Activated CD8-positive, alpha-beta memory T cell treated with anti-CD3 and anti-CD28 coated beads, Interleukin-2, amount 50 U/mL, for 1 hour (primary cell): Measurements from ENCODE around the gene RNF157.
"Not testable (repeated sequence)": the region's sequence is repeated elsewhere in the genome, so short reads cannot be mapped to it uniquely, and the experiment has no call there.

Source experiments
- DNase-seq: peaks from one replicate; pipeline ENCODE4 v3.0.0-alpha.2; 2020; ENCODE audit errors: extremely low read depth

The RNF157 gene

GRCh38 chr17:76270770-76271668 lies 30.7 kb upstream of the RNF157 start:
- DNase-seq: no peak

- no peak for DNase-seq
Observed at GRCh38 chr17:76270127-76270592, 29.9 kb upstream of the RNF157 start.

GRCh38 chr17:76268991-76269981 lies 29.0 kb upstream of the RNF157 start:
- DNase-seq: no peak

- DNase-seq: peak; percentile 43
Observed at GRCh38 chr17:76268015-76268749, 27.9 kb upstream of the RNF157 start.

- not testable (repeated sequence) for DNase-seq
Observed at GRCh38 chr17:76267581-76268001, 27.3 kb upstream of the RNF157 start.

- no peak for DNase-seq
Observed at GRCh38 chr17:76267051-76267576, 26.8 kb upstream of the RNF157 start.

- DNase-seq: no peak
Observed at GRCh38 chr17:76266244-76266938, 26.1 kb upstream of the RNF157 start.

- no peak for DNase-seq
Observed at GRCh38 chr17:76265624-76266243, 25.4 kb upstream of the RNF157 start.

GRCh38 chr17:76264755-76265623 lies 24.7 kb upstream of the RNF157 start, which contains the start of gene UBALD2:
Gene UBALD2 (plus strand): TSS chr17:76265348. CDS start chr17:76265506, 158 bp downstream.
- peak; percentile 91 for DNase-seq

GRCh38 chr17:76264425-76264754 lies 24.1 kb upstream of the RNF157 start:
- DNase-seq: no peak

GRCh38 chr17:76263896-76264295 lies 23.6 kb upstream of the RNF157 start:
- DNase-seq: no peak

- DNase-seq: no peak
Observed at GRCh38 chr17:76262732-76263344, 22.5 kb upstream of the RNF157 start.

GRCh38 chr17:76261421-76262215 lies 21.3 kb upstream of the RNF157 start:
- no peak for DNase-seq

- no peak for DNase-seq
Observed at GRCh38 chr17:76260669-76261068, 20.4 kb upstream of the RNF157 start.

GRCh38 chr17:76260220-76260619 lies 19.9 kb upstream of the RNF157 start:
- no peak for DNase-seq

- not testable (repeated sequence) for DNase-seq
Observed at GRCh38 chr17:76256430-76257050, 16.2 kb upstream of the RNF157 start.

- DNase-seq: no peak
Observed at GRCh38 chr17:76255801-76256429, 15.6 kb upstream of the RNF157 start.
